ENCODE data around the gene DOCK4. TPM values are rescaled to one million over a fixed set of nuclear protein-coding genes. Genes with fewer than 3 reads are reported as not detected.

DOCK4 gene
- polyA plus RNA-seq, 1 donor (not counting 4 experiments of a cell fraction or from before 2014, with no cell fraction given) = 13.9 TPM

GRCh38 chr7:112108981-112109380, 97.2 kb downstream of the DOCK4 start:
- peaks cover 17% of the 10 kb centered on the region for H3K79me2 ChIP-seq (ENCODE audit: control insufficient read depth, insufficient read depth, low read length)
- dilution Hi-C loops (cut with MboI; ENCODE audit: extremely low pct_ligation_motif_present, low sequenced_read_pairs) = no loop called here

GRCh38 chr7:112105584-112106530, 100.3 kb downstream of the DOCK4 start:
- Histone ChIP-seq H4K20me1 (ENCODE audit: control insufficient read depth, extremely low read depth, insufficient read depth, low read length) (no peaks in the 10 kb centered on the region), H2AFZ (ENCODE audit: control insufficient read depth, low read length) (no peak overlapping the region), H3K27me3 (ENCODE audit: control insufficient read depth, extremely low read depth, insufficient read depth, low read length) (no peaks in the 10 kb centered on the region), H3K4me1 (ENCODE audit: control insufficient read depth, extremely low read depth, insufficient read depth, low read length) (peaks cover 14% of the 10 kb centered on the region), H3K9me3 (ENCODE audit: control insufficient read depth, low read depth, low read length) (no peaks in the 10 kb centered on the region), H3K36me3 (ENCODE audit: control insufficient read depth in 2 of 2, extremely low read depth in 1 of 2, insufficient read depth in 2 of 2, low read length in 2 of 2) (no peaks in the 10 kb centered on the region), H3K27ac (ENCODE audit: control insufficient read depth, insufficient read depth, low read length) (no peak overlapping the region), H3K9ac (ENCODE audit: control insufficient read depth, extremely low read depth, insufficient read depth, low read length) (no peak overlapping the region), H3K4me3 (ENCODE audit: control insufficient read depth in 2 of 3, extremely low read depth in 1 of 3, insufficient read depth in 2 of 3, low read depth in 1 of 3, low read length in 3 of 3) (no peak overlapping the region), H3K4me2 (ENCODE audit: control insufficient read depth, extremely low read depth, insufficient read depth, low read depth, low read length) (no peak overlapping the region), H3K9me1 (ENCODE audit: control insufficient read depth, extremely low read depth, insufficient read depth, low read length) (no peaks in the 10 kb centered on the region), H3K79me2 (ENCODE audit: control insufficient read depth, insufficient read depth, low read length) (peaks cover 25% of the 10 kb centered on the region)
- DNase-seq (ENCODE audit: low read depth, low spot score) = no peak
- TF ChIP-seq CTCF (optimal IDR thresholded peaks at IDR 0.05 in 1 of 3, IDR thresholded peaks at IDR 0.05 in 1 of 3, conservative IDR thresholded peaks at IDR 0.05 in 1 of 3; ENCODE audit: extremely low read depth in 1 of 3, insufficient read depth in 2 of 3, low read length in 3 of 3) = no peak
- TF ChIP-seq EZH2 (IDR thresholded peaks at IDR 0.05; ENCODE audit: low read length) = no peak
- FAIRE-seq = no peak
- dilution Hi-C loops (cut with MboI; ENCODE audit: extremely low pct_ligation_motif_present, low sequenced_read_pairs) = no loop called here

More at GRCh38 chr7:112108981-112109380, 97.2 kb downstream of the DOCK4 start:
- no peaks in the 10 kb centered on the region for H3K27me3 ChIP-seq (ENCODE audit: control insufficient read depth, extremely low read depth, insufficient read depth, low read length)
- H3K27ac ChIP-seq (ENCODE audit: control insufficient read depth, insufficient read depth, low read length) = no peak overlapping the region
- FAIRE-seq = peak; percentile 53
- no peaks in the 10 kb centered on the region for H3K9me1 ChIP-seq (ENCODE audit: control insufficient read depth, extremely low read depth, insufficient read depth, low read length)
- H3K9ac ChIP-seq (ENCODE audit: control insufficient read depth, extremely low read depth, insufficient read depth, low read length) = no peak overlapping the region
- no peak for DNase-seq (ENCODE audit: low read depth, low spot score)
- H3K9me3 ChIP-seq (ENCODE audit: control insufficient read depth, low read depth, low read length) = no peaks in the 10 kb centered on the region
- TF ChIP-seq EZH2 (IDR thresholded peaks at IDR 0.05; ENCODE audit: low read length) (no peak), CTCF (optimal IDR thresholded peaks at IDR 0.05 in 1 of 3, IDR thresholded peaks at IDR 0.05 in 1 of 3, conservative IDR thresholded peaks at IDR 0.05 in 1 of 3; ENCODE audit: extremely low read depth in 1 of 3, insufficient read depth in 2 of 3, low read length in 3 of 3) (no peak)
- no peak overlapping the region for H3K4me3 ChIP-seq (ENCODE audit: control insufficient read depth in 2 of 3, extremely low read depth in 1 of 3, insufficient read depth in 2 of 3, low read depth in 1 of 3, low read length in 3 of 3)
- H4K20me1 ChIP-seq (ENCODE audit: control insufficient read depth, extremely low read depth, insufficient read depth, low read length) = no peaks in the 10 kb centered on the region
- no peak overlapping the region for H2AFZ ChIP-seq (ENCODE audit: control insufficient read depth, low read length)
- no peak overlapping the region for H3K4me2 ChIP-seq (ENCODE audit: control insufficient read depth, extremely low read depth, insufficient read depth, low read depth, low read length)
- peaks cover 8% of the 10 kb centered on the region for H3K4me1 ChIP-seq (ENCODE audit: control insufficient read depth, extremely low read depth, insufficient read depth, low read length)
- no peaks in the 10 kb centered on the region for H3K36me3 ChIP-seq (ENCODE audit: control insufficient read depth in 2 of 2, extremely low read depth in 1 of 2, insufficient read depth in 2 of 2, low read length in 2 of 2)
